Measurements from ENCODE around the gene FAM222A. TPM values are rescaled to one million over a fixed set of nuclear protein-coding genes. Genes with fewer than 3 reads are reported as not detected.

Gene FAM222A
- polyA plus RNA-seq, 1 donor from 2014 or later = 8.5 TPM

- peaks cover 59% of the 10 kb centered on the region for H3K79me2 ChIP-seq (replicated peaks; ENCODE audit: insufficient read depth, low read length)
- H3K27me3 ChIP-seq (ENCODE audit: insufficient read depth, low read depth, low read length) = no peaks in the 10 kb centered on the region
- peak overlapping the region; percentile 64 for H3K9ac ChIP-seq (ENCODE audit: low read length)
- H3K9me2 ChIP-seq (ENCODE audit: insufficient read depth, low read length) = no peaks in the 10 kb centered on the region
- H3K27ac ChIP-seq (ENCODE audit: low read length) = peak overlapping the region; percentile 90
- H4K20me1 ChIP-seq (ENCODE audit: insufficient read depth) = no peaks in the 10 kb centered on the region
- peak overlapping the region; percentile 54 for H3K4me3 ChIP-seq (ENCODE audit: low read length)
- TF ChIP-seq RAD21 (conservative IDR thresholded peaks at IDR 0.05) (no peak), POLR2AphosphoS5 (IDR thresholded peaks at IDR 0.05) (peak; percentile 55), MXI1 (conservative IDR thresholded peaks at IDR 0.05; ENCODE audit: poor library complexity, severe bottlenecking) (no peak), EP300 (conservative IDR thresholded peaks at IDR 0.05; ENCODE audit: poor library complexity, severe bottlenecking) (peak; percentile 73), EZH2 (IDR thresholded peaks at IDR 0.05; ENCODE audit: borderline replicate concordance, insufficient read depth, low read length, poor library complexity, severe bottlenecking) (no peak), CTCF (IDR thresholded peaks at IDR 0.05; ENCODE audit: poor library complexity, severe bottlenecking) (peak; percentile 9), TAF1 (IDR thresholded peaks at IDR 0.05; ENCODE audit: low read depth) (no peak), REST (IDR thresholded peaks at IDR 0.05; ENCODE audit: borderline replicate concordance) (peak; percentile 90), SMC3 (conservative IDR thresholded peaks at IDR 0.05; ENCODE audit: poor library complexity) (no peak)
- peak overlapping the region; percentile 65 for H3K4me2 ChIP-seq (ENCODE audit: low read length)
- H2AFZ ChIP-seq (ENCODE audit: low read depth, low read length) = peak overlapping the region; percentile 30
- no peaks in the 10 kb centered on the region for H3K9me3 ChIP-seq (ENCODE audit: low read length)
- H3K36me3 ChIP-seq (ENCODE audit: insufficient read depth, low read length) = no peaks in the 10 kb centered on the region
- peaks cover 6% of the 10 kb centered on the region for H3F3A ChIP-seq (ENCODE audit: insufficient read depth, low read length, poor library complexity, severe bottlenecking)
These were observed 23.0 kb downstream of the FAM222A start for GRCh38 chr12:109736552-109737108.

GRCh38 chr12:109737126-109737525, 23.5 kb downstream of the FAM222A start:
- Histone ChIP-seq H3K4me3 (ENCODE audit: low read length) (peak overlapping the region; percentile 54), H3K27ac (ENCODE audit: low read length) (peak overlapping the region; percentile 90), H3K79me2 (replicated peaks; ENCODE audit: insufficient read depth, low read length) (peaks cover 59% of the 10 kb centered on the region), H3K27me3 (ENCODE audit: insufficient read depth, low read depth, low read length) (no peaks in the 10 kb centered on the region), H3K9ac (ENCODE audit: low read length) (peak overlapping the region; percentile 64), H3K4me2 (ENCODE audit: low read length) (peak overlapping the region; percentile 65), H3K9me2 (ENCODE audit: insufficient read depth, low read length) (no peaks in the 10 kb centered on the region), H3K9me3 (ENCODE audit: low read length) (no peaks in the 10 kb centered on the region), H2AFZ (ENCODE audit: low read depth, low read length) (no peak overlapping the region), H4K20me1 (ENCODE audit: insufficient read depth) (no peaks in the 10 kb centered on the region), H3F3A (ENCODE audit: insufficient read depth, low read length, poor library complexity, severe bottlenecking) (peaks cover 6% of the 10 kb centered on the region), H3K36me3 (ENCODE audit: insufficient read depth, low read length) (no peaks in the 10 kb centered on the region)
- TF ChIP-seq EZH2 (IDR thresholded peaks at IDR 0.05; ENCODE audit: borderline replicate concordance, insufficient read depth, low read length, poor library complexity, severe bottlenecking) (no peak), POLR2AphosphoS5 (IDR thresholded peaks at IDR 0.05) (no peak), TAF1 (IDR thresholded peaks at IDR 0.05; ENCODE audit: low read depth) (peak; percentile 34), RAD21 (conservative IDR thresholded peaks at IDR 0.05) (no peak), REST (IDR thresholded peaks at IDR 0.05; ENCODE audit: borderline replicate concordance) (no peak), EP300 (conservative IDR thresholded peaks at IDR 0.05; ENCODE audit: poor library complexity, severe bottlenecking) (no peak)

Measured in neural cell (in vitro differentiated cells).